Activated CD4-positive, alpha-beta T cell treated with anti-CD3 and anti-CD28 coated beads for 4 hours (primary cell): ENCODE measurements around the gene OARD1.

Source experiments
- DNase-seq, 2 donors: peaks; one replicate each; pipeline ENCODE4 v3.0.0-alpha.2; 2020

Gene OARD1

GRCh38 chr6:41047745-41048732, 24.1 kb downstream of the OARD1 start:
- DNase-seq, result no peak

GRCh38 chr6:41047306-41047705, 24.9 kb downstream of the OARD1 start:
- no peak for DNase-seq

- DNase-seq, result no peak
Observed at GRCh38 chr6:41046084-41046483, 26.1 kb downstream of the OARD1 start.

- no peak for DNase-seq
Observed at GRCh38 chr6:41045664-41046063, 26.5 kb downstream of the OARD1 start.

- DNase-seq, result no peak
Observed at GRCh38 chr6:41043151-41043550, 29.0 kb downstream of the OARD1 start.

- no peak for DNase-seq
Observed at GRCh38 chr6:41042226-41043055, 29.7 kb downstream of the OARD1 start, which contains the start of gene TSPO2. TSPO2 (plus strand) TSS chr6:41042467; CDS start chr6:41042986, 519 bp downstream.

- no peak for DNase-seq
Observed at GRCh38 chr6:41040940-41041536, 31.1 kb downstream of the OARD1 start.

GRCh38 chr6:41040101-41040939, 31.8 kb downstream of the OARD1 start:
- no peak for DNase-seq

GRCh38 chr6:41039060-41039998, 32.8 kb downstream of the OARD1 start, which contains the start of gene UNC5CL:
UNC5CL (minus strand) TSS chr6:41039221; CDS start chr6:41035074, 4,147 bp downstream.
- peak; percentile 50 to 64 for DNase-seq

- DNase-seq, result no peak
Observed at GRCh38 chr6:41038205-41038604, 34.0 kb downstream of the OARD1 start.

GRCh38 chr6:41037107-41037900, 34.9 kb downstream of the OARD1 start:
- no peak for DNase-seq

- DNase-seq, result no peak
Observed at GRCh38 chr6:41036601-41037000, 35.6 kb downstream of the OARD1 start.

- DNase-seq, result no peak
Observed at GRCh38 chr6:41036186-41036585, 36.0 kb downstream of the OARD1 start.

- no peak for DNase-seq
Observed at GRCh38 chr6:41033776-41034175, 38.4 kb downstream of the OARD1 start.

- no peak for DNase-seq
Observed at GRCh38 chr6:41032830-41033229, 39.3 kb downstream of the OARD1 start.

GRCh38 chr6:41028561-41029412, 43.4 kb downstream of the OARD1 start:
- DNase-seq, result no peak

GRCh38 chr6:41027799-41028560, 44.2 kb downstream of the OARD1 start:
- DNase-seq, result peak; percentile 61 to 69

GRCh38 chr6:41027241-41027640, 44.9 kb downstream of the OARD1 start:
- no peak for DNase-seq
